Endodermal cell (in vitro differentiated cells): ENCODE measurements around the gene GPR153. TPM values are rescaled to one million over a fixed set of nuclear protein-coding genes. Genes with fewer than 3 reads are reported as not detected.

Experiments
- DNase-seq: peaks from one replicate; pipeline ENCODE4 v3.0.0-alpha.2; 2017
- H3K27ac ChIP-seq: 2 replicates; pipeline ENCODE4 v1.5.1; 2013; ENCODE audit warnings: mild to moderate bottlenecking, low read depth, low read length, moderate library complexity
- H3K27me3 ChIP-seq: 2 replicates; pipeline ENCODE4 v1.6.1; 2013; ENCODE audit warnings: mild to moderate bottlenecking, low read length, moderate library complexity; ENCODE audit not compliant: insufficient read depth, control insufficient read depth, poor library complexity, severe bottlenecking
- H3K36me3 ChIP-seq: 2 replicates; pipeline ENCODE4 v1.7.0; 2013; ENCODE audit warnings: mild to moderate bottlenecking, low read length, moderate library complexity; ENCODE audit not compliant: control insufficient read depth, insufficient read depth
- H3K4me1 ChIP-seq: one replicate; pipeline ENCODE4 v1.7.0; 2013; ENCODE audit warnings: low read length; ENCODE audit not compliant: control insufficient read depth, insufficient read depth
- H3K4me3 ChIP-seq: 2 replicates; pipeline ENCODE4 v1.5.1; 2013; ENCODE audit warnings: mild to moderate bottlenecking, low read length, moderate library complexity
- H3K9ac ChIP-seq: 2 replicates; pipeline ENCODE4 v1.6.1; 2013; ENCODE audit warnings: mild to moderate bottlenecking, low read length, moderate library complexity; ENCODE audit not compliant: poor library complexity, severe bottlenecking; ENCODE audit errors: extremely low read depth
- H3K9me3 ChIP-seq: 2 replicates; pipeline ENCODE4 v1.6.1; 2013; ENCODE audit warnings: mild to moderate bottlenecking, low read length, moderate library complexity; ENCODE audit not compliant: control insufficient read depth
- H3K27ac Mint-ChIP-seq: 2 replicates; pipeline ENCODE4 v1.8.0; 2020; ENCODE audit warnings: mixed read lengths
- H3K27me3 Mint-ChIP-seq: 2 replicates; pipeline ENCODE4 v1.8.0; 2021; ENCODE audit warnings: mild to moderate bottlenecking, mixed read lengths; ENCODE audit not compliant: insufficient read depth
- H3K36me3 Mint-ChIP-seq: 2 replicates; pipeline ENCODE4 v1.8.0; 2020; ENCODE audit warnings: low read depth, mixed read lengths
- H3K4me1 Mint-ChIP-seq: 2 replicates; pipeline ENCODE4 v1.8.0; 2020; ENCODE audit warnings: mixed read lengths
- H3K4me3 Mint-ChIP-seq: 2 replicates; pipeline ENCODE4 v1.8.0; 2020; ENCODE audit warnings: mild to moderate bottlenecking, moderate library complexity, mixed read lengths
- H3K9me3 Mint-ChIP-seq: 2 replicates; pipeline ENCODE4 v1.8.0; 2020; ENCODE audit warnings: mild to moderate bottlenecking, mixed read lengths
- WGBS, 2 experiments: methylation state at CpG; one replicate each; pipeline versions ENCODE4 v1.1.5 to v1.1.7; 2013; ENCODE audit warnings: missing lambda C conversion rate in 2 of 2, mixed read lengths in 1 of 2; ENCODE audit not compliant: insufficient coverage in 1 of 2, insufficient read length in 1 of 2; 5-methylcytosine and 5-hydroxymethylcytosine counted together
- total RNA-seq, 2 donors: library from RNA; stranded (reverse); fragmentation: NEBNext Ultra II Directional in 1 of 2; extraction: Animal tissue kit (Norgen Biotek cat#: 25700) in 1 of 2; gene quantifications; 2 replicates in 1 of 2; 3 replicates in 1 of 2; pipeline ENCODE4 v1.2.1, GENCODE V29; 2021
- TF ChIP-seq, protein P1 (sequence below): fragments of 200-600 bp; sonication (generic); conservative IDR thresholded peaks from 2 replicates; pipeline ENCODE4 v1.5.0; 2021; ENCODE audit warnings: antibody characterized with exemption, mild to moderate bottlenecking

Gene GPR153
- total RNA-seq, 2 donors from 2014 or later, result 2.4 to 2.8 TPM

DNA sequence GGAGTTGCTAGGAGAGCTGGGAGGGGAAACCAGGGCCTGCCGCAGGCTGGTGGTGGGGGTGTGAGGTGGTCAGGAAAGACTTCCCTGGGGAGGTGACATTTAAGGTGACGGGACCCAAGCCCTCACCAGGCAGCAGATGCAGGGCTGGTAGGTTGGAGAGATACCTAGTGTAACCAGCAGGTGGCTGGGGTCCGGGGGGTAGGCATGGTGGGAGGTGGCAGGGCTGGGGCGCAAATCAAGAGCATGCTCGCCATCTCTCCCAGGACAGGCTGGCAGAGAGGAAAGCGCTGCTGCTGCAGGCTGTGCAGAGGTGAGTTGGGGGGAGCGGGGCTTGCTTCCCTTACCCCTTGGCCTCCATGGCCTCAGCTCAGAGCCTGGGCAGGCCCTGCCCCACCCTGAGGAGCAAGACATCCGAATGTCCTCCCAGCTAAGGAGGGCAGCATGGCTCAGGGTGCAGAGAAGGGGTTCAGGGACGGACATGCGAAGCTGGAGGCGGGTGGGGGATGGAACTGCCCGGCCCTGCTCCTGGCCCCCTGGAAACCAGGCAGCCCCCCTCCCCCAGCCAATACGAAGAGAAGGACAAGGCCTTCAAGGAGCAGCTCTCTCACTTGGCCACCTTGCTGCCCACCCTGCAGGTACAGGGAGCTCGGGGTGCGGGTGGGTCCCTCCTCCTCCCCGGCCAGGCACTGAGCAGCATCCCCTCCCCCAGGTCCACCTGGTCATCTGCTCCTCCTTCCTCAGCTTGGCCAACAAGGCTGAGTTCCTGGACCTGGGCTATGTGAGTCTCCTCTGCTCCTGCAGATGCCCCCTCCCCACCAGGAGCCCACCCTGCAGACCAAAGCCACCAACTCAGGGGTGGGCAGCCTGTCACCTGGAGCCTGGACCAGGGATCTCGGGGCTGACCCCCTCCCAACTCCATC is 51.0 kb downstream of the GPR153 start:
- Histone ChIP-seq H3K9ac (no peak overlapping the region), H3K4me1 (no peaks in the 10 kb centered on the region), H3K27ac (no peak overlapping the region), H3K9me3 (no peaks in the 10 kb centered on the region), H3K27me3 (peaks cover 40% of the 10 kb centered on the region), H3K36me3 (no peaks in the 10 kb centered on the region), H3K4me3 (peak overlapping the region; percentile 40)
- no peaks in the 10 kb centered on the region for H3K36me3 Mint-ChIP-seq
- 82 to 87% methylated on average over 5 to 17 of the region's 17 CpGs for WGBS, 2 experiments
- H3K27me3 Mint-ChIP-seq, result peaks cover 41% of the 10 kb centered on the region
- peak overlapping the region; percentile 41 for H3K4me3 Mint-ChIP-seq
- TF ChIP-seq, protein P1, sequence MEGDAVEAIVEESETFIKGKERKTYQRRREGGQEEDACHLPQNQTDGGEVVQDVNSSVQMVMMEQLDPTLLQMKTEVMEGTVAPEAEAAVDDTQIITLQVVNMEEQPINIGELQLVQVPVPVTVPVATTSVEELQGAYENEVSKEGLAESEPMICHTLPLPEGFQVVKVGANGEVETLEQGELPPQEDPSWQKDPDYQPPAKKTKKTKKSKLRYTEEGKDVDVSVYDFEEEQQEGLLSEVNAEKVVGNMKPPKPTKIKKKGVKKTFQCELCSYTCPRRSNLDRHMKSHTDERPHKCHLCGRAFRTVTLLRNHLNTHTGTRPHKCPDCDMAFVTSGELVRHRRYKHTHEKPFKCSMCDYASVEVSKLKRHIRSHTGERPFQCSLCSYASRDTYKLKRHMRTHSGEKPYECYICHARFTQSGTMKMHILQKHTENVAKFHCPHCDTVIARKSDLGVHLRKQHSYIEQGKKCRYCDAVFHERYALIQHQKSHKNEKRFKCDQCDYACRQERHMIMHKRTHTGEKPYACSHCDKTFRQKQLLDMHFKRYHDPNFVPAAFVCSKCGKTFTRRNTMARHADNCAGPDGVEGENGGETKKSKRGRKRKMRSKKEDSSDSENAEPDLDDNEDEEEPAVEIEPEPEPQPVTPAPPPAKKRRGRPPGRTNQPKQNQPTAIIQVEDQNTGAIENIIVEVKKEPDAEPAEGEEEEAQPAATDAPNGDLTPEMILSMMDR, result peak; percentile 44
- H3K4me1 Mint-ChIP-seq, result no peaks in the 10 kb centered on the region
- no peaks in the 10 kb centered on the region for H3K9me3 Mint-ChIP-seq
- peak; percentile 83 for DNase-seq
- no peak overlapping the region for H3K27ac Mint-ChIP-seq

GRCh38 chr1:6208723-6209660 is 51.9 kb downstream of the GPR153 start:
- Mint-ChIP-seq H3K9me3 (no peaks in the 10 kb centered on the region), H3K4me3 (peak overlapping the region; percentile 41), H3K4me1 (peaks cover 2% of the 10 kb centered on the region), H3K27me3 (peaks cover 44% of the 10 kb centered on the region), H3K27ac (no peak overlapping the region), H3K36me3 (no peaks in the 10 kb centered on the region)
- H3K9me3 ChIP-seq, result no peaks in the 10 kb centered on the region
- H3K27me3 ChIP-seq, result peaks cover 40% of the 10 kb centered on the region
- no peak overlapping the region for H3K27ac ChIP-seq
- H3K4me3 ChIP-seq, result peak overlapping the region; percentile 40
- WGBS, 2 experiments, result 9 to 13% methylated on average over 31 to 99 of the region's 99 CpGs
- peak; percentile 81 for DNase-seq
- no peak overlapping the region for H3K9ac ChIP-seq
- no peaks in the 10 kb centered on the region for H3K4me1 ChIP-seq
- TF ChIP-seq, protein P1, result peak; percentile 64
- no peaks in the 10 kb centered on the region for H3K36me3 ChIP-seq

GRCh38 chr1:6207921-6208320 is 53.0 kb downstream of the GPR153 start:
- TF ChIP-seq, protein P1, result no peak
- Mint-ChIP-seq H3K27ac (no peak overlapping the region), H3K4me3 (no peak overlapping the region), H3K9me3 (no peaks in the 10 kb centered on the region), H3K36me3 (no peaks in the 10 kb centered on the region), H3K4me1 (peaks cover 2% of the 10 kb centered on the region), H3K27me3 (peaks cover 40% of the 10 kb centered on the region)
- H3K9ac ChIP-seq, result no peak overlapping the region
- no peak for DNase-seq
- no peak overlapping the region for H3K4me3 ChIP-seq
- H3K4me1 ChIP-seq, result no peaks in the 10 kb centered on the region
- H3K36me3 ChIP-seq, result no peaks in the 10 kb centered on the region
- H3K9me3 ChIP-seq, result no peaks in the 10 kb centered on the region
- H3K27me3 ChIP-seq, result peaks cover 40% of the 10 kb centered on the region
- 91% methylated on average over 8 to 10 of the region's 10 CpGs for WGBS, 2 experiments
- H3K27ac ChIP-seq, result no peak overlapping the region
